ENCODE measurements around the gene PSENEN.
"Not testable (repeated sequence)": the region's sequence is repeated elsewhere in the genome, so short reads cannot be mapped to it uniquely, and the experiment has no call there.

PSENEN gene

GRCh38 chr19:35718345-35719041 lies 27.0 kb upstream of the PSENEN start:
- no peak for DNase-seq (ENCODE audit: low read depth in 2 of 2)

- DNase-seq (ENCODE audit: low read depth in 2 of 2), result no peak
Measured at GRCh38 chr19:35719402-35720162, 25.9 kb upstream of the PSENEN start.

GRCh38 chr19:35720163-35720524 lies 25.3 kb upstream of the PSENEN start:
- no peak for DNase-seq (ENCODE audit: low read depth in 2 of 2)

GRCh38 chr19:35720648-35721047 lies 24.8 kb upstream of the PSENEN start:
- DNase-seq (ENCODE audit: low read depth in 2 of 2), result no peak

GRCh38 chr19:35721374-35721773 lies 24.1 kb upstream of the PSENEN start:
- DNase-seq (ENCODE audit: low read depth in 2 of 2), result no peak

GRCh38 chr19:35722461-35722860 lies 23.0 kb upstream of the PSENEN start:
- DNase-seq (ENCODE audit: low read depth in 2 of 2), result no peak

GRCh38 chr19:35722897-35723296 lies 22.6 kb upstream of the PSENEN start:
- no peak for DNase-seq (ENCODE audit: low read depth in 2 of 2)

- DNase-seq (ENCODE audit: low read depth in 2 of 2), result no peak
Measured at GRCh38 chr19:35723671-35724070, 21.8 kb upstream of the PSENEN start.

GRCh38 chr19:35724132-35724531 lies 21.3 kb upstream of the PSENEN start:
- not testable (repeated sequence) for DNase-seq (ENCODE audit: low read depth in 2 of 2)

GRCh38 chr19:35724560-35724959 lies 20.9 kb upstream of the PSENEN start:
- DNase-seq (ENCODE audit: low read depth in 2 of 2), result no peak

GRCh38 chr19:35725216-35725861 lies 20.1 kb upstream of the PSENEN start:
- no peak for DNase-seq (ENCODE audit: low read depth in 2 of 2)

GRCh38 chr19:35727053-35727955 lies 18.1 kb upstream of the PSENEN start:
- no peak for DNase-seq (ENCODE audit: low read depth in 2 of 2)

- DNase-seq (ENCODE audit: low read depth in 2 of 2), result no peak
Measured at GRCh38 chr19:35727956-35728706, 17.3 kb upstream of the PSENEN start.

- no peak for DNase-seq (ENCODE audit: low read depth in 2 of 2)
Measured at GRCh38 chr19:35729021-35729420, 16.4 kb upstream of the PSENEN start.

GRCh38 chr19:35729763-35730162 lies 15.7 kb upstream of the PSENEN start:
- no peak for DNase-seq (ENCODE audit: low read depth in 2 of 2)

- DNase-seq (ENCODE audit: low read depth in 2 of 2), result no peak
Measured at GRCh38 chr19:35730326-35730725, 15.1 kb upstream of the PSENEN start.

GRCh38 chr19:35731353-35731752 lies 14.1 kb upstream of the PSENEN start:
- no peak for DNase-seq (ENCODE audit: low read depth in 2 of 2)

GRCh38 chr19:35731779-35732405 lies 13.6 kb upstream of the PSENEN start:
- no peak for DNase-seq (ENCODE audit: low read depth in 2 of 2)

GRCh38 chr19:35732540-35733179 lies 12.8 kb upstream of the PSENEN start:
- no peak for DNase-seq (ENCODE audit: low read depth in 2 of 2)

Data from stimulated activated CD8-positive, alpha-beta memory T cell treated with anti-CD3 and anti-CD28 coated beads, Interleukin-7, amount 100 ng/mL, for 1 hour (primary cell).